DND-41 (cell line): Measurements from ENCODE around the gene DNAJC7.
A peak's percentile ranks its signal among the peaks of the same experiment; 100 is the strongest.

Experiments
- ATAC-seq: fragments of 200-7000 bp; cut with Tn5 transposase; 3 replicates; pipeline ENCODE4 v1.9.1; 2021; ENCODE audit warnings: low read depth; ENCODE audit not compliant: insufficient read depth
- DNase-seq: peaks from one replicate; pipeline ENCODE4 v3.0.0-alpha.2; 2020
- H2AFZ ChIP-seq: 2 replicates; pipeline ENCODE4 v1.6.0; 2012; ENCODE audit warnings: low read depth, low read length
- H3K27ac ChIP-seq: 2 replicates; pipeline ENCODE4 v1.5.1; 2012; ENCODE audit warnings: low read length, inconsistent platforms
- H3K27me3 ChIP-seq: fragments of 200-600 bp; sonication (generic); 2 replicates; pipeline ENCODE4 v1.6.0; 2012; ENCODE audit warnings: low read length, mild to moderate bottlenecking, inconsistent platforms; ENCODE audit not compliant: insufficient read depth, poor library complexity
- H3K36me3 ChIP-seq: 2 replicates; pipeline ENCODE4 v1.5.1; 2012; ENCODE audit warnings: low read length, inconsistent platforms; ENCODE audit not compliant: insufficient read depth
- H3K4me1 ChIP-seq: 2 replicates; pipeline ENCODE4 v1.5.1; 2012; ENCODE audit warnings: mild to moderate bottlenecking, low read length; ENCODE audit not compliant: insufficient read depth
- H3K4me2 ChIP-seq: 2 replicates; pipeline ENCODE4 v1.6.0; 2012; ENCODE audit warnings: mild to moderate bottlenecking, moderate library complexity, low read length, inconsistent platforms; ENCODE audit not compliant: insufficient read depth
- H3K4me3 ChIP-seq, 2 experiments: fragments of 200-600 bp in 1 of 2; shearing (Covaris generic) in 1 of 2; 2 replicates each; pipeline ENCODE4 v1.5.1; 2012 to 2016; ENCODE audit warnings: inconsistent platforms in 2 of 2, low read length in 2 of 2, mild to moderate bottlenecking in 2 of 2, low read depth in 1 of 2, moderate library complexity in 1 of 2
- H3K79me2 ChIP-seq: 2 replicates; pipeline ENCODE4 v1.6.0; 2012; ENCODE audit warnings: low read length, inconsistent platforms; ENCODE audit not compliant: insufficient read depth
- H3K9ac ChIP-seq: 2 replicates; pipeline ENCODE4 v1.6.0; 2012; ENCODE audit warnings: low read depth, mild to moderate bottlenecking, inconsistent platforms, low read length, moderate library complexity
- H3K9me3 ChIP-seq: 2 replicates; pipeline ENCODE4 v1.5.1; 2012; ENCODE audit warnings: low read length, moderate library complexity, mild to moderate bottlenecking, inconsistent platforms; ENCODE audit not compliant: insufficient read depth, severe bottlenecking
- H4K20me1 ChIP-seq: 2 replicates; pipeline ENCODE4 v1.6.0; 2012; ENCODE audit warnings: low read length; ENCODE audit not compliant: insufficient read depth
- EZH2 ChIP-seq: IDR thresholded peaks from 3 replicates; pipeline ENCODE4 v1.6.1; 2012; ENCODE audit warnings: borderline replicate concordance, low read depth, mild to moderate bottlenecking, moderate library complexity, low read length, inconsistent platforms; ENCODE audit not compliant: severe bottlenecking
- TF ChIP-seq, protein P1 (sequence below): IDR thresholded peaks from 2 replicates; pipeline ENCODE4 v1.5.1; 2012; ENCODE audit warnings: borderline replicate concordance, low read length, moderate library complexity, mild to moderate bottlenecking; ENCODE audit not compliant: poor library complexity, severe bottlenecking; ENCODE audit errors: extremely low read depth

DNAJC7 gene

GRCh38 chr17:42051013-42051400 is 33.8 kb upstream of the DNAJC7 start:
- Histone ChIP-seq H3K4me2 (no peak overlapping the region), H3K27me3 (peaks cover 24% of the 10 kb centered on the region), H3K27ac (no peak overlapping the region), H3K79me2 (no peaks in the 10 kb centered on the region), H3K9me3 (no peaks in the 10 kb centered on the region), H3K4me3 (no peak overlapping the region), H3K9ac (no peak overlapping the region), H3K36me3 (no peaks in the 10 kb centered on the region), H3K4me1 (no peaks in the 10 kb centered on the region), H2AFZ (no peak overlapping the region), H4K20me1 (peaks cover 7% of the 10 kb centered on the region; the same call in 1 of the 2 replicates)
- TF ChIP-seq EZH2: no peak
- TF ChIP-seq, protein P1, sequence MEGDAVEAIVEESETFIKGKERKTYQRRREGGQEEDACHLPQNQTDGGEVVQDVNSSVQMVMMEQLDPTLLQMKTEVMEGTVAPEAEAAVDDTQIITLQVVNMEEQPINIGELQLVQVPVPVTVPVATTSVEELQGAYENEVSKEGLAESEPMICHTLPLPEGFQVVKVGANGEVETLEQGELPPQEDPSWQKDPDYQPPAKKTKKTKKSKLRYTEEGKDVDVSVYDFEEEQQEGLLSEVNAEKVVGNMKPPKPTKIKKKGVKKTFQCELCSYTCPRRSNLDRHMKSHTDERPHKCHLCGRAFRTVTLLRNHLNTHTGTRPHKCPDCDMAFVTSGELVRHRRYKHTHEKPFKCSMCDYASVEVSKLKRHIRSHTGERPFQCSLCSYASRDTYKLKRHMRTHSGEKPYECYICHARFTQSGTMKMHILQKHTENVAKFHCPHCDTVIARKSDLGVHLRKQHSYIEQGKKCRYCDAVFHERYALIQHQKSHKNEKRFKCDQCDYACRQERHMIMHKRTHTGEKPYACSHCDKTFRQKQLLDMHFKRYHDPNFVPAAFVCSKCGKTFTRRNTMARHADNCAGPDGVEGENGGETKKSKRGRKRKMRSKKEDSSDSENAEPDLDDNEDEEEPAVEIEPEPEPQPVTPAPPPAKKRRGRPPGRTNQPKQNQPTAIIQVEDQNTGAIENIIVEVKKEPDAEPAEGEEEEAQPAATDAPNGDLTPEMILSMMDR: no peak
- DNase-seq (no peak), ATAC-seq (no peak)

DNA sequence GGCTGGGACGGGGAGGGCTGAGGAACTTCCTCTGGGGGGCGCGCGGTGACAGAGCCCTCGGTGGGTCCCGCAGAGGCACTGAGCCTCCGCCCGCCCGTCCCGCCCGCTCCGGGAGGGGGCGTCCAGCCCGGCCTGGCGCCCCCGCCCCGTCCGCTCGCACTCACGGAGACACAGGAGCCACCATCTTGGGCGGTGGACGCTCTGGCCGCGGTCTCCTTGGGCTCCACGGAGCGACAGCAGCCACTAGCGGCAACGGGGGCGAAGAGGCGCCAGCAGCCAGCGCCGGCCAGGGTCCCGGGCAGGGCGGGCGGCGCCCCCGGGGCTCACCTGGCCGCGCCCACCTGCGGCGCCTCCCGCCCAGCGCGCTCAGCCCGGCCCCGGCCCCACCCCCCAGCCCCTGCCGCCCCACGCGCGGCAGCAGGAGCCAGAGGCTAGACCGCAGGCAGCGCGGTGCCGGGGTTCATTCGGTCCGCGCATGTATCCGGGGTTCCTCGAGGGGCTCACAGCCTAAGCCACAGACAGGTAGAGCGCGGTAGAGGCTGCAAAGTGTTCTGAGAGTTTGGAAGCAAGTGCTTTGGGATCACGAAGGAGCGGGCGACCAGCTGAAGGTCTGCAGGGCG is 33.3 kb upstream of the DNAJC7 start, which contains the start of gene C17orf113:
C17orf113 (minus strand) TSS at position 209 of the 620 bp plus-strand sequence. CDS start 7,225 bp downstream, outside the sequence.
- no peak within 1 kb of the TSS for H3K4me2 ChIP-seq
- ATAC-seq: no peak
- no peaks in the 10 kb centered on the region for H3K36me3 ChIP-seq
- no peak for TF ChIP-seq EZH2
- TF ChIP-seq, protein P1: no peak
- peaks cover 7% of the 10 kb centered on the region; the same call in 1 of the 2 replicates for H4K20me1 ChIP-seq
- no peak within 1 kb of the TSS for H3K4me3 ChIP-seq
- H3K9ac ChIP-seq: no peak within 1 kb of the TSS
- DNase-seq: no peak
- H3K4me1 ChIP-seq: no peaks in the 10 kb centered on the region
- H3K27me3 ChIP-seq: peaks cover 24% of the 10 kb centered on the region
- no peaks in the 10 kb centered on the region for H3K9me3 ChIP-seq
- no peaks in the 10 kb centered on the region for H3K79me2 ChIP-seq
- H2AFZ ChIP-seq: no peak within 1 kb of the TSS
- no peak within 1 kb of the TSS for H3K27ac ChIP-seq

DNA sequence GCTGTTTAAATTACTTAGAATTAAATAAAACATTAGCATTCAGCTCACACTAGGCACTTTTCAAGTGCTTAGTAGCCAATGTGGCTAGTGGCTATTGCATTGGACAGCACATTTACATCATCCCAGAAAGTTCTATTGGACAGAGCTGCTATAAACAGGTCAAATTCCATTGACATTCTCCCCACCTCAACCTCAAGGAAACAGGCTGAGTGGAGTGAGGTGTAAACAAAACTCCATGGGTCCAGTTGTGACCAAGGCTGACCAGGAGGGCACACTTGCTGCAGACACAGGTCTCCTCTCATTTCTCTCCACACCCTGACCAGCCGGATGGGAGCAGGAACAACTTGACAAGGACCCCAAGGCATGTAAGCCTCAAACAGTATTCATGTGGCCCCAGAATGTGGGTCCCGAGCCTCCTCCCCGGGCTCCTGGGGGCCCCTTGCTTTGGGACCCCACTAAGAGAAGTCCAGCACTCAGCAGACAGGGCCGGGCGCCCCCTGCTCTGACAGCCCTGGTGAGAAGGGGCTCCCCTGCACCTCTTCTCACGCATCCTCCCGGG is 32.7 kb upstream of the DNAJC7 start:
- Histone ChIP-seq H3K79me2 (no peaks in the 10 kb centered on the region), H3K27ac (no peak overlapping the region), H4K20me1 (peaks cover 7% of the 10 kb centered on the region; the same call in 1 of the 2 replicates), H3K4me2 (no peak overlapping the region), H3K9me3 (no peaks in the 10 kb centered on the region), H3K27me3 (peaks cover 24% of the 10 kb centered on the region), H3K4me3 (no peak overlapping the region), H2AFZ (no peak overlapping the region), H3K36me3 (no peaks in the 10 kb centered on the region), H3K4me1 (no peaks in the 10 kb centered on the region), H3K9ac (no peak overlapping the region)
- peak; percentile 21 for TF ChIP-seq EZH2
- TF ChIP-seq, protein P1: no peak
- ATAC-seq (no peak), DNase-seq (no peak)
